HG03097 (cell line): ENCODE measurements around the gene CHRD.
"Not testable (repeated sequence)": the region's sequence is repeated elsewhere in the genome, so short reads cannot be mapped to it uniquely, and the experiment has no call there.

Experiments used
- ATAC-seq: cut with Tn5 transposase; IDR thresholded peaks from one replicate; pipeline ENCODE4 v1.9.1; 2021; ENCODE audit not compliant: unreplicated experiment, low FRiP score

CHRD gene

GRCh38 chr3:184409946-184410500 is 30.2 kb downstream of the CHRD start:
- no peak for ATAC-seq

- ATAC-seq = no peak
These were observed 34.8 kb downstream of the CHRD start for GRCh38 chr3:184414418-184415202.

- no peak for ATAC-seq
These were observed 35.3 kb downstream of the CHRD start for GRCh38 chr3:184415203-184415490.

GRCh38 chr3:184417619-184418327 is 37.9 kb downstream of the CHRD start:
- ATAC-seq = peak; percentile 74

GRCh38 chr3:184419171-184419570 is 39.3 kb downstream of the CHRD start:
- ATAC-seq = no peak

- no peak for ATAC-seq
These were observed 43.7 kb downstream of the CHRD start for GRCh38 chr3:184423561-184423960.

- no peak for ATAC-seq
These were observed 46.9 kb downstream of the CHRD start for GRCh38 chr3:184426691-184427141.

- ATAC-seq = no peak
These were observed 48.8 kb downstream of the CHRD start for GRCh38 chr3:184428561-184429175.

- no peak for ATAC-seq
These were observed 49.9 kb downstream of the CHRD start for GRCh38 chr3:184429786-184430185.

- ATAC-seq = no peak
These were observed 51.1 kb downstream of the CHRD start for GRCh38 chr3:184430940-184431339.

GRCh38 chr3:184433178-184433577 is 53.3 kb downstream of the CHRD start:
- ATAC-seq = not testable (repeated sequence)

GRCh38 chr3:184439096-184439495 is 59.2 kb downstream of the CHRD start:
- ATAC-seq = no peak
